GM04503 (cell line): ENCODE measurements around the gene LY6G6C.

ENCODE experiments used
- DNase-seq: peaks from one replicate; pipeline ENCODE4 v3.0.0-alpha.2; 2012; ENCODE audit warnings: low read depth

The LY6G6C gene

GRCh38 chr6:31721351-31722020 lies at the start of gene LY6G6C:
LY6G6C (minus strand) TSS chr6:31721746; CDS start chr6:31721679, 67 bp downstream.
- DNase-seq, result no peak

GRCh38 chr6:31770860-31771259 lies 49.3 kb upstream of the LY6G6C start:
- no peak for DNase-seq

- no peak for DNase-seq
These were observed 48.3 kb upstream of the LY6G6C start for GRCh38 chr6:31769684-31770371.

- no peak for DNase-seq
These were observed 47.1 kb upstream of the LY6G6C start for GRCh38 chr6:31768363-31769257.

GRCh38 chr6:31767096-31767645 lies 45.6 kb upstream of the LY6G6C start:
- DNase-seq, result no peak

GRCh38 chr6:31765910-31766794 lies 44.6 kb upstream of the LY6G6C start:
- no peak for DNase-seq

- DNase-seq, result no peak
These were observed 44.0 kb upstream of the LY6G6C start for GRCh38 chr6:31765559-31765909.

- no peak for DNase-seq
These were observed 42.7 kb upstream of the LY6G6C start for GRCh38 chr6:31764198-31764597.

- peak; percentile 76 for DNase-seq
These were observed 42.0 kb upstream of the LY6G6C start for GRCh38 chr6:31763619-31763940.

GRCh38 chr6:31762878-31763618 lies 41.5 kb upstream of the LY6G6C start:
- no peak for DNase-seq

- no peak for DNase-seq
These were observed 40.8 kb upstream of the LY6G6C start, which contains the start of gene SAPCD1 for GRCh38 chr6:31762356-31762755. SAPCD1 (plus strand) TSS chr6:31762656; CDS start chr6:31763055, 399 bp downstream.

GRCh38 chr6:31761343-31761742 lies 39.8 kb upstream of the LY6G6C start:
- no peak for DNase-seq

- DNase-seq, result no peak
These were observed 39.2 kb upstream of the LY6G6C start for GRCh38 chr6:31760790-31761189.

- no peak for DNase-seq
These were observed 36.7 kb upstream of the LY6G6C start for GRCh38 chr6:31758281-31758680.

- DNase-seq, result no peak
These were observed 31.3 kb upstream of the LY6G6C start for GRCh38 chr6:31752739-31753319.

GRCh38 chr6:31750411-31751022 lies 29.0 kb upstream of the LY6G6C start:
- no peak for DNase-seq

GRCh38 chr6:31749301-31750036 lies 27.9 kb upstream of the LY6G6C start:
- no peak for DNase-seq

GRCh38 chr6:31744422-31744821 lies 22.9 kb upstream of the LY6G6C start:
- no peak for DNase-seq

- DNase-seq, result no peak
These were observed 21.3 kb upstream of the LY6G6C start for GRCh38 chr6:31742894-31743293.
